ENCODE data around the gene ZNF189. TPM values are rescaled to one million over a fixed set of nuclear protein-coding genes. Genes with fewer than 3 reads are reported as not detected.

ZNF189 gene
- total and polyA plus RNA-seq, 2 donors (not counting 3 experiments of a cell fraction or from before 2014, with no cell fraction given): 3.3 to 14.6 TPM

GRCh38 chr9:101415578-101415977 is 16.9 kb downstream of the ZNF189 start:
- FAIRE-seq (no peak), DNase-seq (ENCODE audit: low read depth, low spot score) (no peak)
- Histone ChIP-seq H3K9ac (replicated peaks; ENCODE audit: extremely low read depth, insufficient read depth, low read length) (no peak overlapping the region), H3K4me3 (replicated peaks in 1 of 3; ENCODE audit: insufficient read depth in 1 of 3, low read depth in 1 of 3, low read length in 3 of 3) (no peak overlapping the region), H3K27me3 (ENCODE audit: control insufficient read depth in 2 of 2, insufficient read depth in 2 of 2, low read length in 2 of 2) (no peaks in the 10 kb centered on the region), H3K9me1 (replicated peaks; ENCODE audit: control insufficient read depth, extremely low read depth, insufficient read depth, low read length) (no peaks in the 10 kb centered on the region), H2AFZ (ENCODE audit: low read depth, low read length) (no peak overlapping the region), H3K4me2 (ENCODE audit: insufficient read depth, low read length) (no peak overlapping the region), H3K79me2 (ENCODE audit: control insufficient read depth, insufficient read depth, low read length) (no peaks in the 10 kb centered on the region), H3K4me1 (ENCODE audit: control insufficient read depth, extremely low read depth, insufficient read depth, low read length) (no peaks in the 10 kb centered on the region), H3K27ac (ENCODE audit: insufficient read depth, low read depth, low read length) (no peak overlapping the region), H3K9me3 (replicated peaks; ENCODE audit: control insufficient read depth, insufficient read depth, low read length) (peaks cover 4% of the 10 kb centered on the region), H3K36me3 (ENCODE audit: control insufficient read depth in 2 of 2, extremely low read depth in 1 of 2, insufficient read depth in 2 of 2, low read length in 2 of 2) (no peaks in the 10 kb centered on the region), H4K20me1 (replicated peaks; ENCODE audit: control insufficient read depth, extremely low read depth, insufficient read depth, low read length) (no peaks in the 10 kb centered on the region)
- dilution Hi-C loops (cut with MboI; ENCODE audit: extremely low pct_ligation_motif_present, low sequenced_read_pairs) (no loop called here), intact Hi-C loops (cut with micrococcal nuclease) (no loop called here)
- ChIA-PET CTCF (no interaction called here), POLR2A (no interaction called here)
- BruUV-seq (replicated peaks): no TSS peak
- TF ChIP-seq CTCF (IDR thresholded peaks at IDR 0.05; ENCODE audit: extremely low read depth in 1 of 2, insufficient read depth in 1 of 2, low read depth in 1 of 2, low read length in 2 of 2): no peak
- TF ChIP-seq POLR2AphosphoS5 (IDR thresholded peaks at IDR 0.05; ENCODE audit: insufficient read depth, low read depth, low read length): no peak
- no peak for TF ChIP-seq GATA2 (IDR thresholded peaks at IDR 0.05; ENCODE audit: insufficient read depth, insufficient read length, low read depth, low read length)
- TF ChIP-seq POLR2A (IDR thresholded peaks at IDR 0.05; ENCODE audit: low read depth, low read length): no peak
- TF ChIP-seq MYC (IDR thresholded peaks at IDR 0.05; ENCODE audit: low read depth, low read length): no peak
- no peak for TF ChIP-seq MAX (IDR thresholded peaks at IDR 0.05; ENCODE audit: insufficient read depth, insufficient read length)
- TF ChIP-seq JUN (IDR thresholded peaks at IDR 0.05; ENCODE audit: borderline replicate concordance, insufficient read depth, insufficient read length, low read depth): no peak
- no peak for TF ChIP-seq FOS (IDR thresholded peaks at IDR 0.05; ENCODE audit: borderline replicate concordance, insufficient read depth, low read length)
- no peak for TF ChIP-seq EZH2 (IDR thresholded peaks at IDR 0.05; ENCODE audit: borderline replicate concordance, low read depth, low read length, severe bottlenecking)

Data from endothelial cell of umbilical vein (primary cell).